Spinal cord (tissue), 4 donors: ENCODE results near the gene PSMB3. TPM values are rescaled to one million over a fixed set of nuclear protein-coding genes. Genes with fewer than 3 reads are reported as not detected.

ENCODE experiments used
- polyA plus RNA-seq, 2 donors: library from polyadenylated mRNA; unstranded; fragments of 120-200 nt; gene quantifications; one replicate each; pipeline ENCODE4 v1.2.1, GENCODE V29; 2013; ENCODE audit not compliant: insufficient read length in 2 of 2
- small RNA-seq: library from RNA; depleted of rRNA; stranded (forward); fragments of <200 nt; gene quantifications from one replicate; pipeline ENCODE3, GENCODE V24; 2014; ENCODE audit warnings: low replicate concordance
- total RNA-seq, 2 donors: library from RNA; depleted of rRNA in 1 of 2; stranded (reverse); fragments of 120-200 nt in 1 of 2; fragments of >200 nt in 1 of 2; gene quantifications; one replicate each; pipeline versions ENCODE4 v1.2.3 to v1.2.4, GENCODE V29; 2013 to 2014

PSMB3 gene
- total and polyA plus RNA-seq, 4 donors: 120 to 241 (median 136) TPM

Small RNA genes within 50 kb of the gene (small RNA-seq; reads per million reads assigned to genes)
- gene MIR4726 (not detected), gene RNA5SP440 (0.57 reads per million, percentile 62 among the genes with 10 or more reads in this experiment), gene RNU6-866P (not detected)

Other genes starting within 250 kb of the PSMB3 start
- gene SRCIN1, start 146.8 kb upstream of the PSMB3 start, total RNA-seq: 10 to 100 TPM; 16.0 to 20.0 TPM
- 10 to 100 TPM; 68.2 to 79.4 TPM for gene SRCIN1, start 146.8 kb upstream of the PSMB3 start, polyA plus RNA-seq
- gene EPOP, start 77.8 kb upstream of the PSMB3 start, total RNA-seq: 1 to 10 TPM in 1 of 2 donors, under 1 TPM in 1; 0.50 to 1.7 TPM
- 1 to 10 TPM; 2.0 to 2.3 TPM for gene EPOP, start 77.8 kb upstream of the PSMB3 start, polyA plus RNA-seq
- 10 to 100 TPM; 18.4 to 60.9 TPM for gene MLLT6, start 47.5 kb upstream of the PSMB3 start, total RNA-seq
- 10 to 100 TPM; 62.7 to 94.1 TPM for gene MLLT6, start 47.5 kb upstream of the PSMB3 start, polyA plus RNA-seq
- 1 to 10 TPM; 2.1 to 5.1 TPM for gene CISD3, start 22.4 kb upstream of the PSMB3 start, total RNA-seq
- 10 to 100 TPM; 18.5 to 18.6 TPM for gene CISD3, start 22.4 kb upstream of the PSMB3 start, polyA plus RNA-seq
- gene PCGF2, start 4.4 kb upstream of the PSMB3 start, total RNA-seq: 10 to 100 TPM in 1 of 2 donors, 1 to 10 TPM in 1; 9.1 to 29.1 TPM
- gene PCGF2, start 4.4 kb upstream of the PSMB3 start, polyA plus RNA-seq: 100 to 1,000 TPM in 1 of 2 donors, 10 to 100 TPM in 1; 93.1 to 110 TPM
- 10 to 100 TPM; 66.1 to 99.8 TPM for gene PIP4K2B, start 46.8 kb downstream of the PSMB3 start, total RNA-seq
- gene PIP4K2B, start 46.8 kb downstream of the PSMB3 start, polyA plus RNA-seq: 100 to 1,000 TPM; 174 to 198 TPM
- 10 to 100 TPM in 1 of 2 donors, 1 to 10 TPM in 1; 8.2 to 15.2 TPM for gene CWC25, start 72.6 kb downstream of the PSMB3 start, total RNA-seq
- gene CWC25, start 72.6 kb downstream of the PSMB3 start, polyA plus RNA-seq: 10 to 100 TPM; 17.6 to 21.2 TPM
- 1,000 to 10,000 TPM; 1,083 to 2,232 TPM for gene RPL23, start 101.0 kb downstream of the PSMB3 start, total RNA-seq
- gene RPL23, start 101.0 kb downstream of the PSMB3 start, polyA plus RNA-seq: 1,000 to 10,000 TPM; 1,171 to 1,254 TPM
- 10 to 100 TPM; 41.2 to 65.7 TPM for gene LASP1, start 117.3 kb downstream of the PSMB3 start, total RNA-seq
- 100 to 1,000 TPM; 122 to 125 TPM for gene LASP1, start 117.3 kb downstream of the PSMB3 start, polyA plus RNA-seq
- not detected for gene FBXO47, start 214.7 kb downstream of the PSMB3 start, total RNA-seq
- not detected for gene FBXO47, start 214.7 kb downstream of the PSMB3 start, polyA plus RNA-seq